Right atrium auricular region (tissue), 2 donors: ENCODE results near the gene TEX52. TPM values are rescaled to one million over a fixed set of nuclear protein-coding genes. Genes with fewer than 3 reads are reported as not detected.

Experiments
- DNase-seq: peaks from one replicate; pipeline ENCODE4 v3.0.0-alpha.2; 2019; ENCODE audit warnings: low spot score
- H3K27ac ChIP-seq, 2 donors: fragments of 200-600 bp; sonication (generic); 1 replicate in 1 of 2; 2 replicates in 1 of 2; pipeline ENCODE4 v1.5.1; 2016 to 2019
- H3K27me3 ChIP-seq, 2 donors: fragments of 200-600 bp; sonication (generic); one replicate each; pipeline versions ENCODE4 v1.5.1 to v1.6.0; 2017 to 2019
- H3K36me3 ChIP-seq: fragments of 200-600 bp; sonication (generic); one replicate; pipeline ENCODE4 v1.5.1; 2016
- H3K4me1 ChIP-seq, 2 donors: fragments of 200-600 bp; sonication (generic); one replicate each; pipeline versions ENCODE4 v1.5.1 to v1.6.0; 2017 to 2019
- H3K4me3 ChIP-seq, 2 donors: fragments of 200-600 bp; sonication (generic); 1 replicate in 1 of 2; 2 replicates in 1 of 2; pipeline ENCODE4 v1.5.1; 2017 to 2019; ENCODE audit warnings: mild to moderate bottlenecking in 1 of 2, moderate library complexity in 1 of 2
- H3K9me3 ChIP-seq, 2 donors: fragments of 200-600 bp; sonication (generic); one replicate each; pipeline ENCODE4 v1.5.1; 2019
- CTCF ChIP-seq, 2 donors: fragments of 200-600 bp; sonication (generic); IDR thresholded peaks; one replicate each; pipeline ENCODE4 v1.5.1; 2019; ENCODE audit warnings: antibody characterized with exemption in 2 of 2
- total RNA-seq, 2 donors: library from RNA; depleted of rRNA; stranded (reverse); fragments of >200 nt; gene quantifications; one replicate each; pipeline ENCODE4 v1.1.0, GENCODE V29; 2016

The TEX52 gene
- total RNA-seq, 2 donors from 2014 or later, result not detected

- Histone ChIP-seq H3K9me3 (no peaks in the 10 kb centered on the region), H3K4me1 (peaks cover 0 to 25% of the 10 kb centered on the region in 2 donors), H3K36me3 (peaks cover 52% of the 10 kb centered on the region), H3K27ac (peak overlapping the region; percentile 41 to 44), H3K27me3 (no peaks in the 10 kb centered on the region), H3K4me3 (no peak overlapping the region)
- TF ChIP-seq CTCF (IDR thresholded peaks at IDR 0.05), result no peak
- peak; percentile 64 for DNase-seq
Observed at GRCh38 chr12:2804393-2805142, 52.3 kb downstream of the TEX52 start.

- Histone ChIP-seq H3K36me3 (peaks cover 60% of the 10 kb centered on the region), H3K27ac (peak overlapping the region; percentile 41 to 44), H3K4me1 (peaks cover 0 to 25% of the 10 kb centered on the region in 2 donors), H3K9me3 (no peaks in the 10 kb centered on the region), H3K27me3 (no peaks in the 10 kb centered on the region), H3K4me3 (no peak overlapping the region)
- DNase-seq, result no peak
- no peak for TF ChIP-seq CTCF (IDR thresholded peaks at IDR 0.05)
Observed at GRCh38 chr12:2803635-2804392, 53.0 kb downstream of the TEX52 start.

- no peak for TF ChIP-seq CTCF (IDR thresholded peaks at IDR 0.05)
- Histone ChIP-seq H3K4me1 (peaks cover 0 to 43% of the 10 kb centered on the region in 2 donors), H3K27ac (no peak overlapping the region), H3K9me3 (no peaks in the 10 kb centered on the region), H3K27me3 (no peaks in the 10 kb centered on the region), H3K36me3 (peaks cover 72% of the 10 kb centered on the region), H3K4me3 (no peak overlapping the region)
- no peak for DNase-seq
Observed at GRCh38 chr12:2801044-2801783, 55.6 kb downstream of the TEX52 start.

- Histone ChIP-seq H3K9me3 (no peaks in the 10 kb centered on the region), H3K27ac (no peak overlapping the region), H3K27me3 (no peaks in the 10 kb centered on the region), H3K4me1 (peaks cover 0 to 43% of the 10 kb centered on the region in 2 donors), H3K36me3 (peaks cover 71% of the 10 kb centered on the region), H3K4me3 (no peak overlapping the region)
- DNase-seq, result no peak
- no peak for TF ChIP-seq CTCF (IDR thresholded peaks at IDR 0.05)
Observed at GRCh38 chr12:2800046-2800570, 56.7 kb downstream of the TEX52 start.

Other genes starting within 250 kb of the TEX52 start
- 10 to 100 TPM; 25.6 to 29.2 TPM for gene FKBP4, start 62.1 kb downstream of the TEX52 start, total RNA-seq
- 10 to 100 TPM; 12.7 to 13.7 TPM for gene ITFG2, start 44.4 kb downstream of the TEX52 start, total RNA-seq
- 1 to 10 TPM in 1 of 2 donors, under 1 TPM in 1; 0.59 to 3.0 TPM for gene NRIP2, start 22.0 kb downstream of the TEX52 start, total RNA-seq
- 1 to 10 TPM in 1 of 2 donors, under 1 TPM in 1; 0.16 to 4.1 TPM for gene FOXM1, start 20.1 kb upstream of the TEX52 start, total RNA-seq
- 10 to 100 TPM in 1 of 2 donors, 1 to 10 TPM in 1; 6.2 to 11.5 TPM for gene RHNO1, start 20.2 kb upstream of the TEX52 start, total RNA-seq
- 10 to 100 TPM in 1 of 2 donors, 1 to 10 TPM in 1; 9.7 to 17.0 TPM for gene TULP3, start 33.9 kb upstream of the TEX52 start, total RNA-seq
- gene TEAD4, start 102.4 kb upstream of the TEX52 start, total RNA-seq, result 10 to 100 TPM; 12.9 to 41.5 TPM
- gene TSPAN9, start 220.3 kb upstream of the TEX52 start, total RNA-seq, result 100 to 1,000 TPM; 103 to 185 TPM